ENCODE results near the gene ZNF391.

The ZNF391 gene

DNA sequence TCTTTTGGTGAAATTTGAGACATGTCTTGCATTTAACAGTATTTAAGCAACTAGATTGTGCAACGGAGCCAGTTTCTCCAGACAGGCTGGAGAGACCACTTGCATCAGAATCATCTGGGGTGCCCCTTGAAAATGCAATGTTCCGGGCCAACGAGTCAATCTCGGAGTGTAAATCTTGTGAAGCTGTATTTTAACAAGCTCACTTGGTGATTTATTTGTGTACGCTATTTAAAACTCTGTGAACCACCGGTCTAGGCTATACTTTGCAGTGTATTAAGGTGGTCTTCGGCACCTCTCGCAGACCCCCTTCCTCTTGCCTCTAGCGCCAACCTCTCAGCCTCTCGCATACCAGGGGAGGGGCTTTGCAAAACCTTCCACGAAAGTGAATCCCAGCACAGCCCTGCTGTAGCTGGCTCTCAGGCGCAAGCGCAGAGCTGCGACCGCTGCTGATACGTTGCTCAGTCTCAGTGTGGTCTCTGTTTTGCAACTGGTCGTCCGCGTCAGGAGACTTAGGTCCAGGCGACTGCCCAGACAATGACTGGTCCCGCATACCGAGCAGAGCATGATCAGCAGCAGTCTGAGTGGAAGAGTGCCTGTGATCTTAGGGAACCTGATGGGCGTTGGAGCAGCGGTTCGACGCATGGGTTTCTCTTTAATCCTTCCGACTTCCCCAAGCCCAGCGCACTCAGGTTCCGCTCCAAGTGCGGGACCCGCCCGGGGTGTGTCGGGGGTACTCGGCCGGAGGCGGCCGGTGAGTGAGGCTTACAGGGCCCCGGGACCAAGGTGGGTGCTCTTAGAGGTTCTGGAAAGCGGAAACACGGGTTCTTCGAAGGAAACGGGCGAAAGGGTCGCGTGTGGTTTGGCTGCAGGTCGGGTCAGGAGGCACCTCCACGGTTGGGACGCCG lies at the start of gene ZNF391:
ZNF391 (plus strand) TSS at position 467 of the 905 bp plus-strand sequence. CDS start 11,612 bp downstream, outside the sequence.
- Histone ChIP-seq H3K4me3 (ENCODE audit: low read depth, low read length, poor library complexity, severe bottlenecking) (peak within 1 kb of the TSS; percentile 91), H3K36me3 (ENCODE audit: insufficient read depth, low read length) (peaks cover 13% of the 10 kb centered on the region), H3K79me2 (ENCODE audit: insufficient read depth, low read length) (no peaks in the 10 kb centered on the region), H3K27ac (ENCODE audit: low read depth, low read length, poor library complexity, severe bottlenecking) (peak within 1 kb of the TSS; percentile 81), H3K27me3 (ENCODE audit: insufficient read depth, low read length) (no peaks in the 10 kb centered on the region), H3K9me2 (ENCODE audit: low read depth, low read length) (no peaks in the 10 kb centered on the region), H3F3A (ENCODE audit: insufficient read depth, low read length) (no peaks in the 10 kb centered on the region), H3K4me1 (ENCODE audit: insufficient read depth, low read length, severe bottlenecking) (peaks cover 18% of the 10 kb centered on the region), H3K9ac (ENCODE audit: low read length) (peak within 1 kb of the TSS; percentile 78), H3K9me3 (ENCODE audit: low read length) (peaks cover 12% of the 10 kb centered on the region; the same call in 1 of the 2 replicates), H4K20me1 (ENCODE audit: insufficient read depth, low read length) (no peaks in the 10 kb centered on the region), H2AFZ (ENCODE audit: low read length) (peak within 1 kb of the TSS; percentile 43), H3K4me2 (ENCODE audit: low read length) (peak within 1 kb of the TSS; percentile 83)
- TF ChIP-seq, protein P1, sequence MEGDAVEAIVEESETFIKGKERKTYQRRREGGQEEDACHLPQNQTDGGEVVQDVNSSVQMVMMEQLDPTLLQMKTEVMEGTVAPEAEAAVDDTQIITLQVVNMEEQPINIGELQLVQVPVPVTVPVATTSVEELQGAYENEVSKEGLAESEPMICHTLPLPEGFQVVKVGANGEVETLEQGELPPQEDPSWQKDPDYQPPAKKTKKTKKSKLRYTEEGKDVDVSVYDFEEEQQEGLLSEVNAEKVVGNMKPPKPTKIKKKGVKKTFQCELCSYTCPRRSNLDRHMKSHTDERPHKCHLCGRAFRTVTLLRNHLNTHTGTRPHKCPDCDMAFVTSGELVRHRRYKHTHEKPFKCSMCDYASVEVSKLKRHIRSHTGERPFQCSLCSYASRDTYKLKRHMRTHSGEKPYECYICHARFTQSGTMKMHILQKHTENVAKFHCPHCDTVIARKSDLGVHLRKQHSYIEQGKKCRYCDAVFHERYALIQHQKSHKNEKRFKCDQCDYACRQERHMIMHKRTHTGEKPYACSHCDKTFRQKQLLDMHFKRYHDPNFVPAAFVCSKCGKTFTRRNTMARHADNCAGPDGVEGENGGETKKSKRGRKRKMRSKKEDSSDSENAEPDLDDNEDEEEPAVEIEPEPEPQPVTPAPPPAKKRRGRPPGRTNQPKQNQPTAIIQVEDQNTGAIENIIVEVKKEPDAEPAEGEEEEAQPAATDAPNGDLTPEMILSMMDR (IDR thresholded peaks at IDR 0.05; ENCODE audit: low read length): no peak
- TF ChIP-seq EZH2 (IDR thresholded peaks at IDR 0.05; ENCODE audit: borderline replicate concordance, low read length): no peak

DNA sequence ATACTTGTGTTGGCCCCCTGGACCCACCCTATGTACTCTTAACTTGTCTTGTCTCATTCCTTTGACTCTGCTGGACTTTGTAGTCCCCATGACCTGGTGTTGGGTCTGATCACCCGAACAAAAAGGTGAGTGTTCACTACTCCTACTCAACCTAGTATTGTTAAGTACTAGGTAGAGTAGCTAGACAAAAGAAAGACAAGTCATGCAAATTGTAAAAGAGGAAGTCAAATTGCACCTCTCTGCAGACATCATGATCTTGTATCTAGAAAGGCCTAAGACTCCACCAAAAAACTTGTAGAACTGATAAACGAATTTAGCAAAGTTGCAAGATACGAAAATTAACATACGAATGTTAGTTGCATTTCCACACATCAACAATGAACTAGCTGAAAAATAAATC lies 35.7 kb upstream of the ZNF391 start:
- Histone ChIP-seq H2AFZ (ENCODE audit: low read length) (no peak overlapping the region), H3K9me3 (ENCODE audit: low read length) (peaks cover 6% of the 10 kb centered on the region; the same call in 1 of the 2 replicates), H3K9me2 (ENCODE audit: low read depth, low read length) (no peaks in the 10 kb centered on the region), H3F3A (ENCODE audit: insufficient read depth, low read length) (no peaks in the 10 kb centered on the region), H3K4me1 (ENCODE audit: insufficient read depth, low read length, severe bottlenecking) (no peaks in the 10 kb centered on the region), H4K20me1 (ENCODE audit: insufficient read depth, low read length) (no peaks in the 10 kb centered on the region), H3K27me3 (ENCODE audit: insufficient read depth, low read length) (no peaks in the 10 kb centered on the region), H3K79me2 (ENCODE audit: insufficient read depth, low read length) (no peaks in the 10 kb centered on the region), H3K4me2 (ENCODE audit: low read length) (no peak overlapping the region), H3K27ac (ENCODE audit: low read depth, low read length, poor library complexity, severe bottlenecking) (no peak overlapping the region), H3K9ac (ENCODE audit: low read length) (no peak overlapping the region), H3K36me3 (ENCODE audit: insufficient read depth, low read length) (no peaks in the 10 kb centered on the region), H3K4me3 (ENCODE audit: low read depth, low read length, poor library complexity, severe bottlenecking) (no peak overlapping the region)
- no peak for TF ChIP-seq EZH2 (IDR thresholded peaks at IDR 0.05; ENCODE audit: borderline replicate concordance, low read length)
- TF ChIP-seq, protein P1 (IDR thresholded peaks at IDR 0.05; ENCODE audit: low read length): no peak

DNA sequence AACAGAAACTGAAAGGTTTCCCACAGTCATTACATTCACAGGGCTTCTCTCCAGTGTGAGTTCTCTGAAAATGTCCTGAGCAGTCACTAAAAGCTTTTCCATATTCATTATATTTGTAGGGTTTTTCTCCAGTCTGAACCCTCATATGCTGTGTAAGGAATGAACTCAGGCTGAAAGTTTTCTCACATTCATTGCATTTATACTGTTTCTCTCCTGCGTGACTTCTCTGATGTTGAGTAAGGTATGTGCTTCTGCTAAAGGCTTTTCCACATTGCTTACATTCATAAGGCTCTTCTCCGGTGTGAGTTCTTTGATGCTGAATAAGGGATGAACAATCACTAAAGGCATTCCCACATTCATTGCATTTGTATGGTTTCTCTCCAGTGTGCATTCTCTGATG lies 29.8 kb upstream of the ZNF391 start:
- Histone ChIP-seq H3K79me2 (ENCODE audit: insufficient read depth, low read length) (no peaks in the 10 kb centered on the region), H3K27ac (ENCODE audit: low read depth, low read length, poor library complexity, severe bottlenecking) (no peak overlapping the region), H3F3A (ENCODE audit: insufficient read depth, low read length) (no peaks in the 10 kb centered on the region), H3K9me2 (ENCODE audit: low read depth, low read length) (no peaks in the 10 kb centered on the region), H3K4me1 (ENCODE audit: insufficient read depth, low read length, severe bottlenecking) (no peaks in the 10 kb centered on the region), H3K9me3 (ENCODE audit: low read length) (peaks cover 29% of the 10 kb centered on the region), H3K4me2 (ENCODE audit: low read length) (no peak overlapping the region), H3K36me3 (ENCODE audit: insufficient read depth, low read length) (no peaks in the 10 kb centered on the region), H3K4me3 (ENCODE audit: low read depth, low read length, poor library complexity, severe bottlenecking) (no peak overlapping the region), H2AFZ (ENCODE audit: low read length) (no peak overlapping the region), H4K20me1 (ENCODE audit: insufficient read depth, low read length) (no peaks in the 10 kb centered on the region), H3K9ac (ENCODE audit: low read length) (no peak overlapping the region), H3K27me3 (ENCODE audit: insufficient read depth, low read length) (no peaks in the 10 kb centered on the region)
- TF ChIP-seq, protein P1 (IDR thresholded peaks at IDR 0.05; ENCODE audit: low read length): no peak
- no peak for TF ChIP-seq EZH2 (IDR thresholded peaks at IDR 0.05; ENCODE audit: borderline replicate concordance, low read length)
